HepG2 (cell line): ENCODE results near the gene EPO. TPM values are rescaled to one million over a fixed set of nuclear protein-coding genes. Genes with fewer than 3 reads are reported as not detected.

Experiments
- ATF5 ChIP-seq: sonication (generic); formaldehyde crosslinking; IDR thresholded peaks from 2 replicates; pipeline ENCODE4 v1.4.0; 2020; ENCODE audit warnings: mild to moderate bottlenecking, low read depth, missing genetic modification reagents
- BHLHE40 ChIP-seq: IDR thresholded peaks from 2 replicates; pipeline ENCODE4 v1.6.1; 2011; ENCODE audit warnings: low read length, improper control_type of control experiment
- GABPA ChIP-seq, 2 experiments: IDR thresholded peaks; 2 replicates each; pipeline ENCODE4 v1.6.1; 2011 to 2016; ENCODE audit warnings: low read depth in 2 of 2, low read length in 1 of 2, missing biosample characterization in 1 of 2, missing genetic modification characterization in 1 of 2
- GTF3A ChIP-seq: sonication (generic); formaldehyde crosslinking; conservative IDR thresholded peaks from 2 replicates; pipeline ENCODE4 v1.4.0; 2020; ENCODE audit warnings: mild to moderate bottlenecking, missing genetic modification reagents
- ISL2 ChIP-seq: sonication (generic); formaldehyde crosslinking; IDR thresholded peaks from 2 replicates; pipeline ENCODE4 v1.5.0; 2020; ENCODE audit warnings: missing genetic modification reagents
- MTA1 ChIP-seq: sonication (generic); formaldehyde crosslinking; IDR thresholded peaks from 2 replicates; pipeline ENCODE4 v1.4.0; 2020; ENCODE audit warnings: missing genetic modification reagents, mild to moderate bottlenecking, borderline replicate concordance
- PHF20 ChIP-seq: sonication (generic); formaldehyde crosslinking; IDR thresholded peaks from 2 replicates; pipeline ENCODE4 v1.5.0; 2020; ENCODE audit warnings: mild to moderate bottlenecking, missing genetic modification reagents
- POGZ ChIP-seq: sonication (generic); formaldehyde crosslinking; IDR thresholded peaks from 2 replicates; pipeline ENCODE4 v1.4.0; 2020; ENCODE audit warnings: mild to moderate bottlenecking, missing genetic modification reagents
- SNAPC4 ChIP-seq: sonication (generic); formaldehyde crosslinking; IDR thresholded peaks from 2 replicates; pipeline ENCODE4 v1.4.0; 2020; ENCODE audit warnings: mild to moderate bottlenecking, missing genetic modification reagents
- THYN1 ChIP-seq: sonication (generic); formaldehyde crosslinking; IDR thresholded peaks from 2 replicates; pipeline ENCODE4 v1.8.1; 2023; ENCODE audit warnings: low read depth, mild to moderate bottlenecking, moderate library complexity, missing genetic modification reagents, borderline replicate concordance
- TSC22D2 ChIP-seq: sonication (generic); formaldehyde crosslinking; IDR thresholded peaks from 2 replicates; pipeline ENCODE4 v1.5.1; 2020; ENCODE audit warnings: missing genetic modification reagents, mild to moderate bottlenecking, borderline replicate concordance
- ZFP91 ChIP-seq: sonication (generic); formaldehyde crosslinking; IDR thresholded peaks from 2 replicates; pipeline ENCODE4 v1.9.0; 2022; ENCODE audit warnings: missing genetic modification reagents, mild to moderate bottlenecking, borderline replicate concordance
- ZFX ChIP-seq: sonication (generic); formaldehyde crosslinking; IDR thresholded peaks from 2 replicates; pipeline ENCODE4 v1.4.0; 2020; ENCODE audit warnings: mild to moderate bottlenecking, low read depth, missing genetic modification reagents, moderate library complexity
- ZNF333 ChIP-seq: sonication (generic); formaldehyde crosslinking; IDR thresholded peaks from 2 replicates; pipeline ENCODE4 v1.4.0; 2020; ENCODE audit warnings: mild to moderate bottlenecking, missing genetic modification reagents, borderline replicate concordance
- ZNF562 ChIP-seq: sonication (generic); formaldehyde crosslinking; IDR thresholded peaks from 2 replicates; pipeline ENCODE4 v1.8.0; 2022; ENCODE audit warnings: missing genetic modification reagents, borderline replicate concordance
- ZNF704 ChIP-seq: sonication (generic); formaldehyde crosslinking; IDR thresholded peaks from 2 replicates; pipeline ENCODE4 v1.8.1; 2023; ENCODE audit warnings: mild to moderate bottlenecking, inconsistent platforms, moderate library complexity, missing genetic modification reagents, borderline replicate concordance
- ZNF770 ChIP-seq: sonication (generic); formaldehyde crosslinking; IDR thresholded peaks from 2 replicates; pipeline ENCODE4 v1.5.0; 2020; ENCODE audit warnings: mild to moderate bottlenecking, missing genetic modification reagents
- polyA plus RNA-seq, 8 experiments: library from polyadenylated mRNA; depleted of rRNA in 3 of 8; stranded (reverse) in 7 of 8; unstranded in 1 of 8; fragments of >200 nt; fragmentation: Illumina TruSeq in 4 of 8; extraction: Trizol in 4 of 8; gene quantifications; 2 replicates each; pipeline versions ENCODE4 v1.2.1 to v1.2.3, GENCODE V29; 2011 to 2016; ENCODE audit warnings: low read depth in 4 of 8, missing spikeins in 1 of 8, mixed read lengths in 1 of 8; ENCODE audit not compliant: insufficient read depth in 1 of 8
- total RNA-seq, 5 experiments: library from RNA; depleted of rRNA; stranded (reverse); fragments of >200 nt; fragmentation: Illumina TruSeq; extraction: Trizol; gene quantifications; 2 replicates each; pipeline ENCODE4 v1.2.3, GENCODE V29; 2016; ENCODE audit warnings: low read depth in 1 of 5

The EPO gene
- total and polyA plus RNA-seq, 2 of the 13 experiments (the other 11 are each of a cell fraction or from before 2014, with no cell fraction given), result 10.3 to 25.7 TPM

GRCh38 chr7:100706672-100707311, 13.5 kb upstream of the EPO start (continued):
- TF ChIP-seq TSC22D2, result no peak
- 0 out of 2 replicates have a peak, but pooled peaks have one; percentile 8 for TF ChIP-seq PHF20 (CRISPR knock-in tag)
- no peak for TF ChIP-seq POGZ (CRISPR knock-in tag)
- no peak for TF ChIP-seq ISL2 (CRISPR knock-in tag)
- peak; percentile 42; the same call in 1 of the 2 replicates for TF ChIP-seq MTA1 (CRISPR knock-in tag)
- TF ChIP-seq ZFP91 (CRISPR knock-in tag), result no peak; the same call in 1 of the 2 replicates
- TF ChIP-seq BHLHE40, result no peak
- peak; percentile 43; the same call in 1 of the 2 replicates for TF ChIP-seq ZNF770 (CRISPR knock-in tag)
- no peak for TF ChIP-seq ZNF562 (CRISPR knock-in tag)
- TF ChIP-seq GTF3A, result no peak
- no peak for TF ChIP-seq GABPA (IDR thresholded peaks at IDR 0.05; ENCODE audit: low read depth, low read length)
- TF ChIP-seq GABPA (CRISPR knock-in tag; IDR thresholded peaks at IDR 0.05; ENCODE audit: low read depth), result no peak
- TF ChIP-seq ZFX (CRISPR knock-in tag), result peak; percentile 68; the same call in 1 of the 2 replicates
- no peak for TF ChIP-seq ZNF333 (CRISPR knock-in tag)
- no peak for TF ChIP-seq SNAPC4 (CRISPR knock-in tag)
- TF ChIP-seq ATF5 (CRISPR knock-in tag), result no peak
- TF ChIP-seq ZNF704 (CRISPR knock-in tag), result no peak
- no peak for TF ChIP-seq THYN1
